Mesenchymal stem cell (in vitro differentiated cells and primary cell): ENCODE data around the gene IL5RA.

Experiments used
- DNase-seq: peaks from one replicate; pipeline ENCODE4 v3.0.0-alpha.2; 2013
- H2AFZ ChIP-seq: one replicate; pipeline ENCODE4 v1.6.1; 2013; ENCODE audit warnings: low read depth, mild to moderate bottlenecking, control low read depth, inconsistent platforms, low read length, moderate library complexity
- H2AK5ac ChIP-seq: 2 replicates; pipeline ENCODE4 v1.6.1; 2013; ENCODE audit warnings: low read length, moderate library complexity, mild to moderate bottlenecking, inconsistent platforms; ENCODE audit not compliant: severe bottlenecking
- H2BK120ac ChIP-seq: one replicate; pipeline ENCODE4 v1.6.1; 2013; ENCODE audit warnings: low read depth, mild to moderate bottlenecking, inconsistent platforms, low read length, moderate library complexity
- H2BK12ac ChIP-seq, 2 experiments: one replicate each; pipeline ENCODE4 v1.6.1; 2013; ENCODE audit warnings: inconsistent platforms in 2 of 2, low read length in 2 of 2, mild to moderate bottlenecking in 2 of 2, moderate library complexity in 2 of 2, control low read depth in 1 of 2
- H2BK15ac ChIP-seq: one replicate; pipeline ENCODE4 v1.6.1; 2013; ENCODE audit warnings: mild to moderate bottlenecking, low read depth, inconsistent platforms; ENCODE audit not compliant: poor library complexity, severe bottlenecking
- H2BK5ac ChIP-seq: 2 replicates; pipeline ENCODE4 v1.6.1; 2013; ENCODE audit warnings: low read depth, mild to moderate bottlenecking, low read length, control low read depth, inconsistent platforms; ENCODE audit not compliant: poor library complexity, severe bottlenecking
- H3K14ac ChIP-seq, 2 experiments: one replicate each; pipeline ENCODE4 v1.6.1; 2013; ENCODE audit warnings: inconsistent platforms in 2 of 2, low read length in 2 of 2, control low read depth in 1 of 2, mild to moderate bottlenecking in 1 of 2, moderate library complexity in 1 of 2
- H3K18ac ChIP-seq, 2 experiments: one replicate each; pipeline ENCODE4 v1.6.1; 2013; ENCODE audit warnings: inconsistent platforms in 2 of 2, low read length in 2 of 2, control low read depth in 1 of 2, low read depth in 1 of 2, mild to moderate bottlenecking in 1 of 2
- H3K23ac ChIP-seq, 2 experiments: one replicate each; pipeline ENCODE4 v1.6.1; 2013; ENCODE audit warnings: inconsistent platforms in 2 of 2, low read length in 2 of 2, mild to moderate bottlenecking in 2 of 2, moderate library complexity in 2 of 2, control low read depth in 1 of 2
- H3K27ac ChIP-seq: 2 replicates; pipeline ENCODE4 v1.5.1; 2013; ENCODE audit warnings: mild to moderate bottlenecking, moderate library complexity, low read length, control low read depth, inconsistent platforms; ENCODE audit not compliant: poor library complexity, severe bottlenecking
- H3K27me3 ChIP-seq, 2 experiments: 2 replicates each; pipeline versions ENCODE4 v1.6.1 to v1.7.0; 2013; ENCODE audit warnings: low read length in 2 of 2, mild to moderate bottlenecking in 2 of 2, moderate library complexity in 2 of 2, control low read depth in 1 of 2, inconsistent platforms in 1 of 2; ENCODE audit not compliant: control insufficient read depth in 1 of 2, insufficient read depth in 1 of 2
- H3K36me3 ChIP-seq, 2 experiments: 2 replicates each; pipeline versions ENCODE4 v1.6.1 to v1.7.0; 2013; ENCODE audit warnings: low read length in 2 of 2, control low read depth in 1 of 2, inconsistent platforms in 1 of 2, low read depth in 1 of 2, mild to moderate bottlenecking in 1 of 2; ENCODE audit not compliant: insufficient read depth in 2 of 2, control insufficient read depth in 1 of 2
- H3K4ac ChIP-seq, 2 experiments: one replicate each; pipeline ENCODE4 v1.6.1; 2013; ENCODE audit warnings: inconsistent platforms in 2 of 2, low read length in 2 of 2, mild to moderate bottlenecking in 2 of 2, moderate library complexity in 2 of 2, control low read depth in 1 of 2, low read depth in 1 of 2
- H3K4me1 ChIP-seq: 2 replicates; pipeline ENCODE4 v1.6.1; 2013; ENCODE audit warnings: low read depth, low read length, control low read depth; ENCODE audit not compliant: control insufficient read depth, insufficient read depth
- H3K4me2 ChIP-seq: 2 replicates; pipeline ENCODE4 v1.6.1; 2013; ENCODE audit warnings: low read length, mild to moderate bottlenecking, inconsistent platforms; ENCODE audit not compliant: poor library complexity, severe bottlenecking
- H3K4me3 ChIP-seq, 2 experiments: 2 replicates each; pipeline versions ENCODE4 v1.5.1 to v1.7.0; 2013; ENCODE audit warnings: low read length in 2 of 2, mild to moderate bottlenecking in 2 of 2, control low read depth in 1 of 2, low read depth in 1 of 2; ENCODE audit not compliant: insufficient read depth in 1 of 2
- H3K79me1 ChIP-seq: replicated peaks from 2 replicates; pipeline ENCODE4 v1.6.1; 2013; ENCODE audit warnings: mild to moderate bottlenecking, control low read depth, low read length, inconsistent platforms; ENCODE audit not compliant: poor library complexity, severe bottlenecking
- H3K9ac ChIP-seq: 2 replicates; pipeline ENCODE4 v1.7.0; 2013; ENCODE audit warnings: mild to moderate bottlenecking, low read length, moderate library complexity
- H3K9me3 ChIP-seq: 2 replicates; pipeline ENCODE4 v1.7.0; 2013; ENCODE audit warnings: mild to moderate bottlenecking, low read length; ENCODE audit not compliant: control insufficient read depth
- H4K8ac ChIP-seq: one replicate; pipeline ENCODE4 v1.6.1; 2013; ENCODE audit warnings: inconsistent platforms, mild to moderate bottlenecking, low read length, moderate library complexity
- H4K91ac ChIP-seq: one replicate; pipeline ENCODE4 v1.6.1; 2013; ENCODE audit warnings: mild to moderate bottlenecking, low read length, inconsistent platforms
- WGBS: methylation state at CpG from one replicate; pipeline ENCODE4 v1.1.7; 2013; ENCODE audit warnings: mixed read lengths; 5-methylcytosine and 5-hydroxymethylcytosine counted together

Gene IL5RA

DNA sequence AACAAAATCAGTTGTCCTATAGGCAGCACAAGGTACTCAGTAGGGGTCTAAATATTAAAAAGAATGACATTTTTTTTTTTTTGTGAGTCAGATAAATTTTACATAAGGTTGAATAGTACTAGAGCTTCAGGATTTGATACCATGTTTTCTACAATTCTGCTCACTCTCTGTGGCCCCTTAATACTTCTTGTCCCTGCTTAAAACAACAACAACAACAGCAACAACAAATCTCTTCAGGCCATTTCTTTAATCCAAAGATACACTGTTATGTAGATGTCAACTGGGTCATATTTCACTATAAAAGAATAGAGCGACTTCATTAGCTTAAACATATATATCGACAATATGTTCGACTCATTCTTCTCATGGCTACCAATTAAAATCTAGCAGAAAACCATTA lies 3.0 kb downstream of the IL5RA start:
- no peak overlapping the region for H2AK5ac ChIP-seq
- H3K4me1 ChIP-seq, result no peaks in the 10 kb centered on the region
- no peak overlapping the region for H3K14ac ChIP-seq
- 92% methylated on average over 3 of the region's 3 CpGs for WGBS
- H2BK5ac ChIP-seq, result no peak overlapping the region
- no peak overlapping the region for H4K91ac ChIP-seq
- no peaks in the 10 kb centered on the region for H3K9me3 ChIP-seq
- H2BK12ac ChIP-seq, result no peak overlapping the region
- H2BK120ac ChIP-seq, result no peak overlapping the region
- H3K18ac ChIP-seq, result no peak overlapping the region
- no peak overlapping the region for H3K23ac ChIP-seq
- no peaks in the 10 kb centered on the region for H3K36me3 ChIP-seq
- H3K27me3 ChIP-seq, result no peaks in the 10 kb centered on the region
- no peak overlapping the region for H2AFZ ChIP-seq
- H3K4ac ChIP-seq, result no peak overlapping the region
- no peak overlapping the region for H3K27ac ChIP-seq
- no peak overlapping the region for H2BK15ac ChIP-seq
- H3K9ac ChIP-seq, result no peak overlapping the region
- no peak overlapping the region for H3K4me2 ChIP-seq
- no peak overlapping the region for H4K8ac ChIP-seq
- no peak for DNase-seq
- no peaks in the 10 kb centered on the region for H3K79me1 ChIP-seq
- H3K4me3 ChIP-seq, result no peak overlapping the region

DNA sequence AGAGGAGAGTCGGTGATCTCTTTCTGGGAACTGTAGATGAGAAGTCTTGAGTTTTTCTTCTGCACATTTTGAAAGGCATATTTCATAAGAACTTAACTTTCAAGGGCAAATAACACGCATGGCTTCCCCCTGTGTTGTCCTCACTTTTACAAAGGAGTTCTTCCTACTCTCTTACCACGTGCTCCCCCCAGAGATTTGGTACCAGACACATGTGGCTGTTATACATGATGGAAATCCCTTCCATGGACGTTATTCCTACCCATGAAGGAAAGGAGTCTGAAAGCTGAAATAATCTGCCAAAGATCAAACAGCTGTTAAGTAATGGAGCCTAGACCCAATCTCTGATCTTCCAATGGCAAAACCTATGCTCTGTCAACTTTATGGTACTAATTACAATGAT lies 4.4 kb downstream of the IL5RA start:
- no peak overlapping the region for H3K4me2 ChIP-seq
- no peak overlapping the region for H3K4me3 ChIP-seq
- no peak overlapping the region for H3K4ac ChIP-seq
- 77% methylated on average over 4 of the region's 4 CpGs for WGBS
- no peaks in the 10 kb centered on the region for H3K9me3 ChIP-seq
- no peak overlapping the region for H2BK5ac ChIP-seq
- H3K27ac ChIP-seq, result no peak overlapping the region
- H2AFZ ChIP-seq, result no peak overlapping the region
- no peak overlapping the region for H3K18ac ChIP-seq
- DNase-seq, result no peak
- H3K27me3 ChIP-seq, result no peaks in the 10 kb centered on the region
- no peak overlapping the region for H3K9ac ChIP-seq
- no peaks in the 10 kb centered on the region for H3K79me1 ChIP-seq
- H3K14ac ChIP-seq, result no peak overlapping the region
- no peak overlapping the region for H3K23ac ChIP-seq
- no peaks in the 10 kb centered on the region for H3K4me1 ChIP-seq
- H4K8ac ChIP-seq, result no peak overlapping the region
- no peaks in the 10 kb centered on the region for H3K36me3 ChIP-seq
- no peak overlapping the region for H4K91ac ChIP-seq
- no peak overlapping the region for H2BK15ac ChIP-seq
- no peak overlapping the region for H2BK12ac ChIP-seq
- H2BK120ac ChIP-seq, result no peak overlapping the region
- H2AK5ac ChIP-seq, result no peak overlapping the region

DNA sequence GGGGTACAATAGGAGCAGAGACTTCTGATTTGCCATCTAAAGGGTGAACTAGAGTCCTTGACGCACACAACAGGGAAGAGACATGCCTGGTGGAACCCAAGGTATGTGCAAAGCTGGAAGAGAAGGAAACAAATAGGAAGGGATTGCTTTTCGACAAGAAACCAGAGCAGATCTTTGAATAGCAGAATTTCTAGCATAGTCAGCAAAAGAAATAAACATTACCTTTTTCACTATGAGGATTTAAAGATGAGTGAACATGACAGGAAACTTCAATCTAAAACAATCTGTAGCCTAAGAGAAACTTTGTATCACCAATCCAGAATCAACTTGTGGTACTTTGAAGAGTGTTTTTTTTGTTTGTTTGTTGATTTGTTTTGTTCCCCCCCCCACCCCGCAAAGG lies 4.9 kb downstream of the IL5RA start:
- no peak overlapping the region for H3K4ac ChIP-seq
- no peaks in the 10 kb centered on the region for H3K79me1 ChIP-seq
- no peaks in the 10 kb centered on the region for H3K27me3 ChIP-seq
- no peak overlapping the region for H3K14ac ChIP-seq
- H4K8ac ChIP-seq, result no peak overlapping the region
- no peak overlapping the region for H2BK15ac ChIP-seq
- WGBS, result 96% methylated on average over 2 of the region's 3 CpGs
- H3K9ac ChIP-seq, result no peak overlapping the region
- H3K18ac ChIP-seq, result no peak overlapping the region
- DNase-seq, result no peak
- H2BK12ac ChIP-seq, result no peak overlapping the region
- H3K9me3 ChIP-seq, result no peaks in the 10 kb centered on the region
- no peaks in the 10 kb centered on the region for H3K36me3 ChIP-seq
- H2BK120ac ChIP-seq, result no peak overlapping the region
- H2AFZ ChIP-seq, result no peak overlapping the region
- no peak overlapping the region for H3K4me3 ChIP-seq
- H4K91ac ChIP-seq, result no peak overlapping the region
- H3K27ac ChIP-seq, result no peak overlapping the region
- H3K23ac ChIP-seq, result no peak overlapping the region
- no peaks in the 10 kb centered on the region for H3K4me1 ChIP-seq
- no peak overlapping the region for H2AK5ac ChIP-seq
- no peak overlapping the region for H2BK5ac ChIP-seq
- H3K4me2 ChIP-seq, result no peak overlapping the region

DNA sequence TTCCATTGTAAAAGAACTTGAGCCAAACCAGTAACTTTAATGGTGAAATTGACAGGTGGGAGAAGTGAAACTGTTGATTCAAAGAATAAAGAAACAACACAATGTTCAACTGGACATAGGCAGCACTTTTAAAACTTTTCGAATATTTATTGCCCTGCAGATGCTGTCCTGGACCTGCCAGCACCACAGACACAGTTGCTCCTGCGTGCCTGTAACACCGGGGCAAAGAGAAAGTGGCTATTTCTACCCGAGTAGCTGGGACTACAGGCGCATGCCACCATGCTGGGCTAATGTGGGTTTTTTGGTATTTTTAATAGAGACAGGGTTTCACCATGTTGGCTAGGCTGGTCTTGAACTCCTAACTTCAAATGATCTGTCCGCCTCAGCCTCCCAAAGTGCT lies 7.4 kb downstream of the IL5RA start:
- Histone ChIP-seq H3K23ac (no peak overlapping the region), H3K4me1 (no peaks in the 10 kb centered on the region), H2AK5ac (no peak overlapping the region), H4K91ac (no peak overlapping the region), H3K4ac (no peak overlapping the region), H3K9ac (no peak overlapping the region), H2BK15ac (no peak overlapping the region), H3K14ac (no peak overlapping the region), H3K4me2 (no peak overlapping the region), H3K9me3 (no peaks in the 10 kb centered on the region), H2BK5ac (no peak overlapping the region), H2AFZ (no peak overlapping the region), H3K27me3 (no peaks in the 10 kb centered on the region), H3K18ac (no peak overlapping the region), H3K36me3 (no peaks in the 10 kb centered on the region), H3K4me3 (no peak overlapping the region), H3K27ac (no peak overlapping the region), H3K79me1 (no peaks in the 10 kb centered on the region), H4K8ac (no peak overlapping the region), H2BK12ac (no peak overlapping the region), H2BK120ac (no peak overlapping the region)
- 91% methylated on average over 6 of the region's 6 CpGs for WGBS
- DNase-seq, result no peak
